GM19463 (cell line): Measurements from ENCODE around the gene SPRED1.

Experiments used
- ATAC-seq: cut with Tn5 transposase; IDR thresholded peaks from one replicate; pipeline ENCODE4 v1.9.1; 2021; ENCODE audit warnings: mild to moderate bottlenecking, moderate library complexity; ENCODE audit not compliant: unreplicated experiment

SPRED1 gene

DNA sequence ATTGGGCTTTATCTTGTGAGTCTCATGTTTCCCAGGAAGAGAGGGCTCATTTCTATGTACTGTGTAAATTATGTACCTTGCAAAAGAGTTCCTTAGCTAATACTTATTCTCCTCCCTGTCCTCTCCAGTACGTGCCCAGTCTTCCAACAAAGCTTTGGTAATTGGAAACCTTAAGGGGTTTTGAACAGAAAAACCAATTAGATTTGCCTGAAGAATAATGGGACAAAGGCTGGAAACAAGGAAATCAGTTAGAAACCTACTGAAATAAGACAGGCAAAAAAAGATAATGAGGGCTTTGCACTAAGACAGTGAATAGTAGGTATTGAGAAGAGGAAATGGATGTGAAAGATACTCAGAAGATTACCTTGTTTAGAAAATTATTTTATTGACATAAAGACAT is 82.5 kb downstream of the SPRED1 start:
- ATAC-seq, result no peak

DNA sequence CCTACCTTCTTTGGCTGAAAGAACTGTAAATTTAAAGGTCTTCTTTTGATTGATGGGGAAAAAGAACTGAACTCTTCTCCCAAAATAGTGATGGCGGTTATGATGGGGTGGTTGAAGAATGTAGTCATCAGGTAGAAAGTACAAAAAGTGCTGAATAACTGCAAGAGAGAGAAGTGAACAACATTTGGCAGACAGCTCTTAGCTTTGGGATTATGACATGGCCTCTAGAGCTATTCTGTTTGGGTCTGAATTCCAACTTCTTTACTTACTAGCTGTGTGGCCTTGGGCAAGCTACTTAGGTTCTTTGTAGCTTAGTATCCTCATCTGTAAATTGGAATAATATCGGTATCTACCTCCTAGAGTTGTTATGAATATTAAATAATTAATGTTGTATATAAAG is 91.7 kb downstream of the SPRED1 start:
- ATAC-seq, result no peak

DNA sequence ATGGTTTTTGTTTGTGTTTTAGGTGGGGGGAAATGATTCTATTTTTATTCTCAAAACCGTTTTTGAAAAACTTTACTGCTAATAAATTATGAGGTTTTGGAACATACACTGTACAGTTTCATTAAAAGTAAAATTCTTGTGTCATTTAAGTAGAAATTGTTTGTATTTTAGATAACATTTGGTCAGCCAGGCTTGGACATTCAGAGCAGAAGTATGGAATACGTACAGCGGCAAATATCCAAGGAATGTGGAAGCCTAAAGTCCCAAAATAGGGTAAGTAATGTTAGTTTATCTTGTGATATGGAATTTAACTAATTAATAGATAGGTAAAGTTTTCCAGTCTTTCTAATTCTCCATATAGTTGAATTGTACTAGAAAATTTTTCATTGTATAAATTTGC is 96.6 kb downstream of the SPRED1 start:
- no peak for ATAC-seq

DNA sequence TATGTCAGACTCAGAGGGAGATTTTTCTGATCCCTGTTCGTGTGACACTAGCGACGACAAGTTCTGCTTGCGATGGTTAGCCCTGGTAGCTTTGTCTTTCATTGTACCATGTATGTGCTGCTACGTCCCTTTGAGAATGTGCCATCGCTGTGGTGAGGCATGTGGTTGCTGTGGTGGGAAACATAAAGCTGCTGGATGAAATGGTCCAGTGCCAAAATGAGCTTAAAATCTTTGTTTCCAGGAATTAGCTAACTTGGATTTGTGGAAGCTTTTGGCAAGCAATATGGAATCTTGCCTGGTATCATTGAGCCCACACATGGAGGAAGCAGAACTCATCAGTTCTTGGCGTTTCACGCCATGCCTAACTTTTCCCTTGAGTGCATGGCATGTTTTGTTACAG is 98.8 kb downstream of the SPRED1 start:
- ATAC-seq, result no peak

DNA sequence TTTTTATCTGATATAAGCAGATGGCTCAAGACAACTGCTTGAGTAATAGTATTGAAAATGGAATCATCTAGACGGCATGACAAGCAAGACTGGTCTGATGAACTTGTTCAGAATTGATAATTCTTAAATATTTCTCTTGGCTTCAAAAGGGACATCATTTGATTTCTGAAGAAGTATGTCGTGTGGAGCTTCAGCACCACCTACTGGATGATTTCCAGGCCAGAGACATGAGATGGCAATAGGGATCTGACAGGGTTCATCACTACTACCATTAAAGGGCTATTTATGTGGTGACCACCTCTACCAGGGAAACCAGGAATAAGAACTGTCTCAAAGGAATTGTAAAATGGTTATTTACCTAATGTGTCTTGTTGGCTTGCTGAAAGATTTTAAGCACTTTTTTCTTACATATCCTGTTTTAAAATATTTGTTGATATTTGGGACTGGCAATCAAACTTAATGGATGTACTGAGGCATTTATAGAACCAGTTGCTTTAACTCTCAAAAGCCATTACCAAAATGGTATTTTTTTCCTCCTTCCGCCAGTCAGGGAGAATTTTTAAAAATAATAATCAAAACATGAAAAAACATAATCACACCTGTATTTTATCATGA is 101.8 kb downstream of the SPRED1 start:
- ATAC-seq, result no peak

DNA sequence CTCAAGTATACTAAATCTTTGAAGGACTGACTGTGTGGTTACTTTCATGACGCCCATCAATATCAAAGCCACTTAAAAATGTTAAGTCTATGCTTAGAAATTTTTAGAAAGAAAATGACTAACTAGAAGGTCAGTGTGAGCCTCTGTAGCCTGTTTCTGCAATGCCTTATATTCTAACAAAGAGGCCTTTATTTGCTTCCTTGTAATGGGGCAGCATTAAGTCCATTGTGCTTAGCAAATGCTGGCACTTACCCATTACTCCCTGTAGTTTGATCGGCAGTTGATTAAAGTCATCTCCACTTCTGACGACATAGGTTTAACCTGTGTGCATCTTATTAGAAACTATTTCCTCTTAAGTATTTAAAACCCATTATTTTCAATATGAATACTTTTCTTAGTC is 109.7 kb downstream of the SPRED1 start:
- no peak for ATAC-seq

DNA sequence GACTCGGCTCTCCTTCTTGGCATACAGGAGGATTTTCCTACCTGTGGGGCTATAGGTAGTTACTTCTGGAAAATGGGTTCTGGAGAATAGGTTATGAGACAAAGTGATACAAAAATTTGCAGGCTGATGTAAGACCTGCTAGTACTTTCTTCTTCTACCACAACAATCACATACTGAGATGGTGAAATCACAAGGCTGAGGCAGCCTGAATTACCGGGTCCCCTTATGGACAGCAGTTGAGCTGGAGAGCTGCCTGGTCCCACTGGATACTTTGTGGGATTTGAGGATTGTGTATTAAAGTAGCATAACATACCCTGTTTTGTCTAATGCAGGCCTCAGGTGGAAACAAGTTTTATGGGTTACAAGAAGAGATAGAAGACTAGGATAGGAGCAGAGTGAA is 114.8 kb downstream of the SPRED1 start:
- ATAC-seq, result no peak

DNA sequence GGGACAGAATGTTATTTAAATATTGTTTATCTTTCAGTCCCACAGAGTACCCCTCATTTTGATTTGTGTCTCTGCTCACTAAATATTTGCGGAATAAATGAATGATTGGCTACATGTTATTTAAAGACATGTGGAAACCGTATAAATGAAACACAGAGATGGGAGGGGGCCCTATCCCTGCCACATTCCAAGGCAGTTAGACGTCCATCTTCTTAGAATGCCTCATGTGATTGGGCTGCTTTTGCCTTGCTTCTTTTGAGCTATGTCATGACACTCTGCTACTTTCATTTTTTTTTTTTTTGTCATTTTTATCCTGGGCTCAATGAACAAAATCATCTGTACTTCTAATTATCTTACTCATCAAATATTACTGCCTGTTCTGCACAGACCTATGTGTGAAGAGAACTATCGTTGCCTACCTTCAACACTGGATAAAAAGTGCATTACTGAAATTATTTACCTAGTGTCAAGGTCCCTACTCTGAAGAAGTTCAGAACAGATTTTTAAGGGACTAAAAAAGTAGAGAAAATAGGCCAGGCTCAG is 117.4 kb downstream of the SPRED1 start:
- ATAC-seq, result no peak

- no peak for ATAC-seq
Measured at GRCh38 chr15:38373016-38373415, 120.4 kb downstream of the SPRED1 start.

DNA sequence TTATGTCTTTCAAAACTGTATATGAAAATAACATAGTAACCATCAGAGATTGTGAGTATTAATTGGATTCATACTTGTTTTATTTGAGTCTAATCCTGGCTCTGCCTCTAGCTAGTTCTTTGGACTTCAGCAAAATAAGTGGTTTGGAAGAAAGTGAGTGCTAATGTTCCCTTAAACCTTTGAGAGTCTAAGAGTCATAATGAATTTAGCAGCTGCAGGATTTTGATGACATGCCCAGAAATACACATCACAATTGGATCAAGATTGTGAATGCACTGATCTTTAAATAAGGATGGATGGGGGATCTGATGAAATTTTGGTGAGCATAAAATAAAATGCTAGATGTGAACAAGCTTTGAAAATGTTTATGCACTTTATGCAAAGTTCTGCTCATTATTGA is 121.4 kb downstream of the SPRED1 start:
- no peak for ATAC-seq

GRCh38 chr15:38374556-38374955 is 121.9 kb downstream of the SPRED1 start:
- ATAC-seq, result no peak

DNA sequence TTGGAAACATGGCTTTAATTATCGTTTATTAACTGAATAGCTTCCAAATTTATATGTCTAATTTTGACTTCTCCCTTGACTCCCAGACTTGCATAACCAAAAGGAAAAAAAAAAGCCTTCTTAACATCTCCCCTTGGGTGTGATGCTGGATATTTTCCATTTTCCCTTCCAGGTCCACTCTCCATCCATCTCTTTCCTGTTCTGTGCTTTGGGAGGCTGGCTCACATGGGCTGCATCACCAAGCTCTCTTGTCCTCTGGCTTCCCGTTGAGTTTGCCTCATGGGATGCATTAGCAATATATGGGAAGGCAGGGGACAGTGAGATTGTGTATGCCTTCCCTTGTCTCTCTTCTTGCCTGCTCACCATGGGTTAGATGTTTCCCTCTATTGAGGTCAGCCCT is 123.4 kb downstream of the SPRED1 start:
- no peak for ATAC-seq

DNA sequence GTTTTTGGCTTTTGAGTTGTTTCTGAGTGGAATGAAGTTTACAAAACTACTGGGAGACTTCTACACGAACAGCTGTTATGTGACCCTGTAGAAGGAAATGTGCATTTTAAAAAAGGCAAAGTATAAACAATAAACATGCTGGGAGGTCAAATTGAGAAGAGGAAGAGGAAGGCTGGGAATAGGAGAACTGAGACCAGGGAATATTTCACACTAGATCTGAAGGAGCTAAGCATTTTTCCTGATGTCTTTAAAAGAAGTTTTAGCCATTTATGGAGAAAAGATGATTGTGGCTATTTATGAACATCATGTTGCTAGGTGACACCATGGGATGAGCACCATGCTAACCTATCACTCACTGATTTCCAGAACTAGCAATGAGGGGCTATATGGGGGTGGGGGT is 125.0 kb downstream of the SPRED1 start:
- ATAC-seq, result no peak

DNA sequence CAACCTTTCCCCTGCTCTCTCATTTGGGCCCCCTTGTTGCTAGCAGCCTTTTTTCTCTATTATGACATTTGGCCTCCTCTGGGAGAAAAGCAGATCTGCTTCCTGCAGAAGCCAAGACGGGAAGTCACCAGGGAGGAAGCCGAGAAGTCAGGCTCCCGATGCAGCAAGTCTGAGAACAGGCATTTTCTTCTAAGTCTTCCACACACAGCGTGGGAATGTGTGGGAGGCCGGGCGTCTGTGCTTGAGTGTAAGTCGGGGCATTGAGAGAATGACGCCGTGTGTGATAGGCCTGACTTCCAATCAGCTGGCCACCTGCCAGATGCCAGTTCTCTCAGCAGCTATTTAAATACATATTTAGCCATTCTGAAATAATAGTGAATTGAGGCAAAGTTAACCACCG is 125.5 kb downstream of the SPRED1 start:
- ATAC-seq, result no peak

GRCh38 chr15:38389924-38390542 is 137.4 kb downstream of the SPRED1 start:
- peak; percentile 86 for ATAC-seq

DNA sequence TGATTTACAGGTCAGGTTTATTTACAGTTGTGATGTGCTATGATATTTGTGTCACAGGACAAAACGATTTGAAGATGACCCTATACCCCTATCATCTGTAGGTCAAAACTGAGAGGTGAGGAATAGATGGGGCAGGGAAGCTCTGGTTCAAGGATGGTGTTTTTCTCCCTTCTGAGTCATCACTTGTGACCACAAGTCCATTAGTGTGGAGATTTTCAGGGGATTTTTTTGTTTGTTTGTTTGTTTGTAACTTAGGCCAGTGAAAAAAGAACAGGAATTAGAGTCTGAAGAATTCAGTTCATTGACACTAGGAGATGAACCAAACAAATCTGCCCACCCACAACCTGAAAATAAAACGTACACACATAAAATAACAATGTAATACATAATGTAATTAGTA is 138.6 kb downstream of the SPRED1 start:
- no peak for ATAC-seq

DNA sequence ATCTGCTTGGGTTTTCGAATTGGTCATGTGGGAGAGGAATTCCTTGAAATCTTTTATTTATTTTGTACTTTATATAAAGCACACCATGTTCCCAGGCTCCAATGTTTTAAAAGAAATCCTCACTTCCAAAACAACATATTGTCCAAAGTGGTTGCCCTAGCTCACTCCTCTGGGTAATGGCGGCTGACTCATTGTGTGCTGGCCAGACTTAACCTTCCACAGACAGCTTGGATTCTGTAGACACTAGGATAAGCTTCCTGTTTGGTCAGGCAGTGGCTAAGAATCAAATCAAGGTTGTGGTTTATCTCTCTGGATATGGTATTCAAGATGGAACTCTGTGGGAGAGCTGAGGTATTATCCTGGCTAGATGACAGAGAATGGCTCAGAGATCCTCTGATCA is 145.5 kb downstream of the SPRED1 start:
- no peak for ATAC-seq

DNA sequence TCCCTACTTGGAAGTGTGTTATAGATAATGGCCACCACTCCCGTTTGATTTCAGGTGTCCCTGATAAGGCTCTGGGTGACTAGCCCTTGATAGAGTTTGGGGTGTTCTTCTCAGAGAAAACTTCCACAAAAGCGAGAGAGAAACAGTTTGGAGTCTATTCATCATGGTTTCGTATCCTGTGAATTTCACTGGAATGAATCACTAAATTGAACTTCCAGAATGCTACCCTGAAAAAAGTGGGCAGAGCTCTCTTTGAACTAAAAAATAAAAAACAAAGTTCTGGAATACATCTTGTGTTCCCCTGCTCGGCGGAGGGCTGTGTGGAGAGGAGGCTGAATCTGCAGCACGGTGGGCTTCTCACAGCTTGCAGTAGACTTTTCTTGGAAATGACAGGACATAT is 148.5 kb downstream of the SPRED1 start:
- ATAC-seq, result no peak

- no peak for ATAC-seq
Measured at GRCh38 chr15:38401701-38402100, 149.1 kb downstream of the SPRED1 start.

- ATAC-seq, result no peak
Measured at GRCh38 chr15:38406436-38406835, 153.8 kb downstream of the SPRED1 start.
